HepG2 (cell line): Measurements from ENCODE around the gene RCBTB1. TPM values are rescaled to one million over a fixed set of nuclear protein-coding genes. Genes with fewer than 3 reads are reported as not detected.

Experiments used
- FUBP1 ChIP-seq: sonication (generic); formaldehyde crosslinking; IDR thresholded peaks from 2 replicates; pipeline ENCODE4 v1.5.1; 2020; ENCODE audit warnings: missing genetic modification reagents, mild to moderate bottlenecking, borderline replicate concordance
- HES4 ChIP-seq: sonication (generic); formaldehyde crosslinking; IDR thresholded peaks from 2 replicates; pipeline ENCODE4 v1.9.0; 2021; ENCODE audit warnings: mild to moderate bottlenecking, missing genetic modification reagents, borderline replicate concordance
- KAT7 ChIP-seq: IDR thresholded peaks from 2 replicates; pipeline ENCODE4 v1.6.1; 2018; ENCODE audit warnings: borderline replicate concordance, missing compliant biosample characterization
- KLF11 ChIP-seq: IDR thresholded peaks from 2 replicates; pipeline ENCODE4 v1.6.1; 2016; ENCODE audit warnings: missing compliant biosample characterization
- KLF6 ChIP-seq: IDR thresholded peaks from 2 replicates; pipeline ENCODE4 v1.8.0; 2016; ENCODE audit warnings: missing biosample characterization, missing genetic modification reagents
- MLXIP ChIP-seq: sonication (generic); formaldehyde crosslinking; IDR thresholded peaks from 2 replicates; pipeline ENCODE4 v1.9.0; 2021; ENCODE audit warnings: missing genetic modification reagents, borderline replicate concordance
- NFE2 ChIP-seq: sonication (generic); formaldehyde crosslinking; IDR thresholded peaks from 2 replicates; pipeline ENCODE4 v1.4.0; 2020; ENCODE audit warnings: missing genetic modification reagents
- PAF1 ChIP-seq: IDR thresholded peaks from 2 replicates; pipeline ENCODE4 v1.6.1; 2016; ENCODE audit warnings: missing genetic modification reagents, missing compliant biosample characterization
- PAWR ChIP-seq: sonication (generic); formaldehyde crosslinking; IDR thresholded peaks from 2 replicates; pipeline ENCODE4 v1.4.0; 2020; ENCODE audit warnings: missing genetic modification reagents, mild to moderate bottlenecking, borderline replicate concordance
- SNAPC4 ChIP-seq: sonication (generic); formaldehyde crosslinking; IDR thresholded peaks from 2 replicates; pipeline ENCODE4 v1.4.0; 2020; ENCODE audit warnings: mild to moderate bottlenecking, missing genetic modification reagents
- TRIM22 ChIP-seq: fragments of 450-650 bp; IDR thresholded peaks from 2 replicates; pipeline ENCODE4 v1.6.1; 2017
- ZNF260 ChIP-seq: sonication (generic); formaldehyde crosslinking; IDR thresholded peaks from 2 replicates; pipeline ENCODE4 v1.4.0; 2020; ENCODE audit warnings: missing genetic modification reagents, low read depth, mild to moderate bottlenecking, borderline replicate concordance
- ZNF30 ChIP-seq: sonication (generic); formaldehyde crosslinking; IDR thresholded peaks from 2 replicates; pipeline ENCODE4 v1.5.0; 2020; ENCODE audit warnings: mild to moderate bottlenecking, missing genetic modification reagents
- ZNF329 ChIP-seq: sonication (generic); formaldehyde crosslinking; IDR thresholded peaks from 2 replicates; pipeline ENCODE4 v1.9.0; 2021; ENCODE audit warnings: low read depth, mild to moderate bottlenecking, missing genetic modification reagents
- ZNF335 ChIP-seq: sonication (generic); formaldehyde crosslinking; IDR thresholded peaks from 2 replicates; pipeline ENCODE4 v1.4.0; 2020; ENCODE audit warnings: missing genetic modification reagents
- ZNF547 ChIP-seq: sonication (generic); formaldehyde crosslinking; IDR thresholded peaks from 2 replicates; pipeline ENCODE4 v1.5.1; 2020; ENCODE audit warnings: mild to moderate bottlenecking, missing genetic modification reagents
- ZNF639 ChIP-seq: conservative IDR thresholded peaks from 2 replicates; pipeline ENCODE4 v1.6.1; 2018; ENCODE audit warnings: missing genetic modification reagents
- polyA plus RNA-seq, 8 experiments: library from polyadenylated mRNA; depleted of rRNA in 3 of 8; stranded (reverse) in 7 of 8; unstranded in 1 of 8; fragments of >200 nt; fragmentation: Illumina TruSeq in 4 of 8; extraction: Trizol in 4 of 8; gene quantifications; 2 replicates each; pipeline versions ENCODE4 v1.2.1 to v1.2.3, GENCODE V29; 2011 to 2016; ENCODE audit warnings: low read depth in 4 of 8, missing spikeins in 1 of 8, mixed read lengths in 1 of 8; ENCODE audit not compliant: insufficient read depth in 1 of 8
- total RNA-seq, 5 experiments: library from RNA; depleted of rRNA; stranded (reverse); fragments of >200 nt; fragmentation: Illumina TruSeq; extraction: Trizol; gene quantifications; 2 replicates each; pipeline ENCODE4 v1.2.3, GENCODE V29; 2016; ENCODE audit warnings: low read depth in 1 of 5

RCBTB1 gene
- total and polyA plus RNA-seq, 2 of the 13 experiments (the other 11 are each of a cell fraction or from before 2014, with no cell fraction given), result 13.4 to 21.6 TPM

GRCh38 chr13:49625392-49626079, 40.2 kb upstream of the RCBTB1 start (continued):
- TF ChIP-seq ZNF329 (CRISPR knock-in tag), result peak; percentile 2; the same call in 1 of the 2 replicates
- TF ChIP-seq KLF6 (CRISPR knock-in tag), result no peak
- no peak for TF ChIP-seq PAWR (CRISPR knock-in tag)
- TF ChIP-seq TRIM22, result no peak
- no peak for TF ChIP-seq SNAPC4
- no peak for TF ChIP-seq HES4 (CRISPR knock-in tag)
- no peak for TF ChIP-seq PAF1 (CRISPR knock-in tag)
- TF ChIP-seq ZNF547 (CRISPR knock-in tag), result no peak
- TF ChIP-seq ZNF260 (CRISPR knock-in tag), result no peak
- TF ChIP-seq NFE2 (CRISPR knock-in tag), result no peak
- no peak for TF ChIP-seq ZNF30 (CRISPR knock-in tag)
- TF ChIP-seq ZNF335 (CRISPR knock-in tag), result 0 out of 2 replicates have a peak, but pooled peaks have one; percentile 23
- TF ChIP-seq KAT7 (CRISPR knock-in tag), result no peak
- TF ChIP-seq ZNF639 (CRISPR knock-in tag), result no peak
- no peak for TF ChIP-seq FUBP1 (CRISPR knock-in tag)
- TF ChIP-seq KLF11 (CRISPR knock-in tag), result 0 out of 2 replicates have a peak, but pooled peaks have one; percentile 50
- TF ChIP-seq MLXIP (CRISPR knock-in tag), result no peak
